ENCODE results near the gene LGI2.
"Not testable (repeated sequence)": the region's sequence is repeated elsewhere in the genome, so short reads cannot be mapped to it uniquely, and the experiment has no call there.

Gene LGI2

GRCh38 chr4:25061602-25062001 lies 30.9 kb upstream of the LGI2 start:
- in situ Hi-C loops (cut with HindIII; ENCODE audit: low sequenced_read_pairs): no loop called here
- TF ChIP-seq CTCF (IDR thresholded peaks at IDR 0.05; ENCODE audit: low read depth, low read length, missing control alignments): no peak
- no peak for DNase-seq (ENCODE audit: low read depth)
- H3K4me3 ChIP-seq (ENCODE audit: low read depth, low read length): no peak overlapping the region

- TF ChIP-seq CTCF (IDR thresholded peaks at IDR 0.05; ENCODE audit: low read depth, low read length, missing control alignments): no peak
- in situ Hi-C loops (cut with HindIII; ENCODE audit: low sequenced_read_pairs): no loop called here
- H3K4me3 ChIP-seq (ENCODE audit: low read depth, low read length): no peak overlapping the region
- DNase-seq (ENCODE audit: low read depth): no peak
Measured at GRCh38 chr4:25060963-25061340, 30.2 kb upstream of the LGI2 start.

- TF ChIP-seq CTCF (IDR thresholded peaks at IDR 0.05; ENCODE audit: low read depth, low read length, missing control alignments): no peak
- DNase-seq (ENCODE audit: low read depth): no peak
- H3K4me3 ChIP-seq (ENCODE audit: low read depth, low read length): no peak overlapping the region
- in situ Hi-C loops (cut with HindIII; ENCODE audit: low sequenced_read_pairs): no loop called here
Measured at GRCh38 chr4:25060241-25060962, 29.7 kb upstream of the LGI2 start.

GRCh38 chr4:25059791-25060190 lies 29.0 kb upstream of the LGI2 start:
- no peak for TF ChIP-seq CTCF (IDR thresholded peaks at IDR 0.05; ENCODE audit: low read depth, low read length, missing control alignments)
- in situ Hi-C loops (cut with HindIII; ENCODE audit: low sequenced_read_pairs): no loop called here
- no peak overlapping the region for H3K4me3 ChIP-seq (ENCODE audit: low read depth, low read length)
- no peak for DNase-seq (ENCODE audit: low read depth)

GRCh38 chr4:25058796-25059195 lies 28.1 kb upstream of the LGI2 start:
- TF ChIP-seq CTCF (IDR thresholded peaks at IDR 0.05; ENCODE audit: low read depth, low read length, missing control alignments): no peak
- in situ Hi-C loops (cut with HindIII; ENCODE audit: low sequenced_read_pairs): no loop called here
- no peak for DNase-seq (ENCODE audit: low read depth)
- H3K4me3 ChIP-seq (ENCODE audit: low read depth, low read length): no peak overlapping the region

- H3K4me3 ChIP-seq (ENCODE audit: low read depth, low read length): no peak overlapping the region
- TF ChIP-seq CTCF (IDR thresholded peaks at IDR 0.05; ENCODE audit: low read depth, low read length, missing control alignments): no peak
- DNase-seq (ENCODE audit: low read depth): no peak
- in situ Hi-C loops (cut with HindIII; ENCODE audit: low sequenced_read_pairs): no loop called here
Measured at GRCh38 chr4:25057299-25057698, 26.6 kb upstream of the LGI2 start.

GRCh38 chr4:25052037-25052436 lies 21.3 kb upstream of the LGI2 start:
- in situ Hi-C loops (cut with HindIII; ENCODE audit: low sequenced_read_pairs); H3K4me3 ChIP-seq (ENCODE audit: low read depth, low read length); DNase-seq (ENCODE audit: low read depth): not testable (repeated sequence)

All from astrocyte of the cerebellum (primary cell).